ENCODE results near the gene KSR1.

Gene KSR1

DNA sequence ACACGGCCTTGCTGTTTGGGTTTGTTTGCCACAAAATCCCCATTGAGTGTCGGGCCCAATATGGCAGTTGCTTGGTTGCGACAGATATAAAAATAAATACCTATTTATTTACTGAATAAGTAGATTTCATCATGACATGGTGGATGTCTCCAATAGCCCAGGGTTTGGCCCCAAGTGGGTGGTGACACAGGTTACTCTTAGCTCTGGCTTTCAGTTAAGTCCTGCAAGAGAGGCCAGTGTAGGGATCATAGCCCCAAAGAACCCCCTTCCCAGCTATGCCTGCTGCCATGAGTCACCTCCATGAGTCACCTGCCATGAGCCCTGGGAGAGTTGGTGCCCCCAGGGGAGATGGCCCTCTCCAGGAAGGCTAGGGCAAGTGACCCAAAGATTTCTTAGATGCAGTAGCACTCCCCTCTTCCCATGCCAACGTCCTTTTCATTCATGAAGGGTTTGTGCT lies 96.1 kb downstream of the KSR1 start:
- no peak overlapping the region for H3K9ac ChIP-seq (ENCODE audit: low read length)
- no peaks in the 10 kb centered on the region for H3K36me3 ChIP-seq (ENCODE audit: control insufficient read depth, insufficient read depth, low read length, severe bottlenecking)
- H3K27me3 ChIP-seq (replicated peaks; ENCODE audit: control insufficient read depth, insufficient read depth, low read length) = no peaks in the 10 kb centered on the region
- peak; percentile 45 for DNase-seq (ENCODE audit: low read depth)
- peak overlapping the region; percentile 37 for H3K4me3 ChIP-seq (ENCODE audit: low read length)
- no peaks in the 10 kb centered on the region for H3K9me3 ChIP-seq (ENCODE audit: control insufficient read depth, low read length)
- peaks cover 54% of the 10 kb centered on the region for H3K4me1 ChIP-seq (ENCODE audit: control insufficient read depth, insufficient read depth, low read length)

DNA sequence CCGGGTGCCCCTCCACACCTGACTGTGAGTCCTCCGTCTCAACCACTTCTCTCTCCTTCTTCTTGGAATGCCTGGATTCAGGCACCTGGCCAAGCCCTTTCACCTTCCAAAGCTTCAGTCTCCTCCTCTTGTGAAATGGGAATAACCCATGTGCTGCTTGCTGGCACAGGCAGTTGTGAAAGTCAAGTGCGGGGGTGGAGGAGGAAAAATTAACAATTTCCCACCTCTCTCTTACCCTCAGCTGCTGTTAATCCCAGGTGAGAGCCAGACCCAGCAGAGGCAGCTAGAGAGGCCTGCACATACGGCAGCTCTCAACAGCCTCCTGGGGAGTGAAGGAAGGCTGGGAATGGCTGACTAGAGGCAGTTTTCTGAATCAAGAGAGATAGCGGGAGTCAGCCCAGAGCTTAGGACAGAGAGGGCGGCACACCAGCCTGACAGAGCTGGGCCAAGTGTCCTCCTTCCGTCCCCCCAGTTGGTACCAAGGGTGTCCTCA lies 96.8 kb downstream of the KSR1 start:
- H3K4me3 ChIP-seq (ENCODE audit: low read length) = peak overlapping the region; percentile 37
- DNase-seq (ENCODE audit: low read depth) = no peak
- peak overlapping the region; percentile 30 for H3K9ac ChIP-seq (ENCODE audit: low read length)
- no peaks in the 10 kb centered on the region for H3K9me3 ChIP-seq (ENCODE audit: control insufficient read depth, low read length)
- no peaks in the 10 kb centered on the region for H3K36me3 ChIP-seq (ENCODE audit: control insufficient read depth, insufficient read depth, low read length, severe bottlenecking)
- no peaks in the 10 kb centered on the region for H3K27me3 ChIP-seq (replicated peaks; ENCODE audit: control insufficient read depth, insufficient read depth, low read length)
- peaks cover 54% of the 10 kb centered on the region for H3K4me1 ChIP-seq (ENCODE audit: control insufficient read depth, insufficient read depth, low read length)

DNA sequence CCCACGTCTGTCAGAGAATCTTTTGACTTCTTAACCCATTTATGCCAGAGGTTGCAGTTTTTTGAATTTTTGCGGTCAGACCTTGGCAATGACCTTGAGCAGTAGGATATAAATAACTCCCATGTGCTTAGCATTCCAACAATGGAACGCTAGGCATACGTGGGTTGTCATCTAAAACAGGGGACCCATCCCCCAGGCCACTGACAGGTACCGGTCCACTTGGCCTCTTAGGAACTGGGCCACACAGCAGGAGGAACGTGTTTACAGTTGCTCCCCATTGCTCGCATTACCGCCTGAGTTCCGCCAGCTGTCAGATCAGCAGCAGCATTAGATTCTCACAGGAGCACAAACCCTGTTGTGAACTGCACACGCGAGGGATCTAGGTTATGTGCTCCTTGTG lies 97.9 kb downstream of the KSR1 start:
- no peaks in the 10 kb centered on the region for H3K27me3 ChIP-seq (replicated peaks; ENCODE audit: control insufficient read depth, insufficient read depth, low read length)
- peak; percentile 53 for DNase-seq (ENCODE audit: low read depth)
- H3K9ac ChIP-seq (ENCODE audit: low read length) = peak overlapping the region; percentile 30
- no peaks in the 10 kb centered on the region for H3K36me3 ChIP-seq (ENCODE audit: control insufficient read depth, insufficient read depth, low read length, severe bottlenecking)
- no peak overlapping the region for H3K4me3 ChIP-seq (ENCODE audit: low read length)
- H3K4me1 ChIP-seq (ENCODE audit: control insufficient read depth, insufficient read depth, low read length) = peaks cover 56% of the 10 kb centered on the region
- H3K9me3 ChIP-seq (ENCODE audit: control insufficient read depth, low read length) = no peaks in the 10 kb centered on the region

DNA sequence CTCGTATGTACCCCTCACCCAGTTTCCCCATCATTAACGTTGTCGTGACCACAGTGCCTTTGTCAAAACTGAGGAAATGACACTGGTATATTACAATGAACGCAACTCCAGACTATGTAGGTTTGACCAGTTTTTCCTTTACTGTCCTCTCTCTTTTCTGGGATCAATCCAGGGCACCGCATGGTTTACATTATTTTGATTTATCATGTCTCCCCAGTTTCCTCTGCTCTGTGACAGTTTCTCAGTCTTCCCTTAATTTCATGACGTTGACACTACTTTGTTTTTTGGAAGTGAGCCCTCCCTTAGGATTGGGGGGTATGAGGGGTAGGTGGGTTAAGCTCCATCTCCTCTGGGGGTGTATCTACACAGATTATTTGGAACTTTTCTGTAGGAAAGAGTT lies 98.7 kb downstream of the KSR1 start:
- Histone ChIP-seq H3K4me3 (ENCODE audit: low read length) (no peak overlapping the region), H3K9ac (ENCODE audit: low read length) (no peak overlapping the region), H3K27me3 (replicated peaks; ENCODE audit: control insufficient read depth, insufficient read depth, low read length) (no peaks in the 10 kb centered on the region), H3K36me3 (ENCODE audit: control insufficient read depth, insufficient read depth, low read length, severe bottlenecking) (no peaks in the 10 kb centered on the region), H3K4me1 (ENCODE audit: control insufficient read depth, insufficient read depth, low read length) (peaks cover 56% of the 10 kb centered on the region), H3K9me3 (ENCODE audit: control insufficient read depth, low read length) (no peaks in the 10 kb centered on the region)
- DNase-seq (ENCODE audit: low read depth) = no peak

DNA sequence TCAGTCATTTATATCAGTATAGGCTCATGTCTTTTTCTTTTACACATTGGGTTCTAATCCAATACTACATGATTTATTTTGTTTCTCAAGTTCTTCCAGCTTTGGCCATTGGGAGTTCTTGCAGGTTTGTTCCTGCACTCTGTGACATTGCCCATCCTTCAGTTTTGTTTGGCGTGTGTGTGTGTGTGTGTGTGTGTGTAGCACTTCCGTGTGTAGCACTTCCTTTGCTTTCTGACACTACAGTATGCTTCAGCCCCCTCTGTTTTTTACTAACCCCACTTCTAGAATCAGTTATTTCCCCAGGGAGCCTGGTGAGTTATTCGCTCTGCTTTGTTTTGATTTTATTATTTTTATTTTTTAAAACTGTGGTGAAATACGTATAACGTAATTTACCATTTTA lies 99.1 kb downstream of the KSR1 start:
- Histone ChIP-seq H3K9me3 (ENCODE audit: control insufficient read depth, low read length) (no peaks in the 10 kb centered on the region), H3K4me1 (ENCODE audit: control insufficient read depth, insufficient read depth, low read length) (peaks cover 56% of the 10 kb centered on the region), H3K36me3 (ENCODE audit: control insufficient read depth, insufficient read depth, low read length, severe bottlenecking) (no peaks in the 10 kb centered on the region), H3K4me3 (ENCODE audit: low read length) (no peak overlapping the region), H3K9ac (ENCODE audit: low read length) (no peak overlapping the region), H3K27me3 (replicated peaks; ENCODE audit: control insufficient read depth, insufficient read depth, low read length) (no peaks in the 10 kb centered on the region)
- no peak for DNase-seq (ENCODE audit: low read depth)

DNA sequence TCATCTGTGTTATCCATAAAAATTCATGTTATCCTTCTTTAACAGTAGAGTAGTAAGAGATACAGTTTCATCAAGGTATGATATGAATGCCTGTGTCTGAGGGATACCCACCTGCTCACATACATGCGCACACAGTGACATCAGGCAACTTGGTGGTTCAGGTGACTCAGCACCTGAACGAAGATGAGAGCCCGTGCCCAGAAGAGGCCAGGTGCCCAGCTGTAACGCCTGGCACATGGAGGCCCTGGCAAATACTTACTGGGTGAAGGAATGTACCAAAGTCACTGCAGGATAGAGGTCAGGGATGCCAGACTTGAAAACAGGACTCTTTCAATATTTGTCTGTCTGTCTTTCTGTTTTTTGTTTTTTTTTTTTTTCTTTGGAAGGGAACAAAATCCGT lies 102.1 kb downstream of the KSR1 start:
- Histone ChIP-seq H3K4me1 (ENCODE audit: control insufficient read depth, insufficient read depth, low read length) (peaks cover 43% of the 10 kb centered on the region), H3K36me3 (ENCODE audit: control insufficient read depth, insufficient read depth, low read length, severe bottlenecking) (no peaks in the 10 kb centered on the region), H3K4me3 (ENCODE audit: low read length) (no peak overlapping the region), H3K9me3 (ENCODE audit: control insufficient read depth, low read length) (no peaks in the 10 kb centered on the region), H3K9ac (ENCODE audit: low read length) (no peak overlapping the region), H3K27me3 (replicated peaks; ENCODE audit: control insufficient read depth, insufficient read depth, low read length) (no peaks in the 10 kb centered on the region)
- no peak for DNase-seq (ENCODE audit: low read depth)

DNA sequence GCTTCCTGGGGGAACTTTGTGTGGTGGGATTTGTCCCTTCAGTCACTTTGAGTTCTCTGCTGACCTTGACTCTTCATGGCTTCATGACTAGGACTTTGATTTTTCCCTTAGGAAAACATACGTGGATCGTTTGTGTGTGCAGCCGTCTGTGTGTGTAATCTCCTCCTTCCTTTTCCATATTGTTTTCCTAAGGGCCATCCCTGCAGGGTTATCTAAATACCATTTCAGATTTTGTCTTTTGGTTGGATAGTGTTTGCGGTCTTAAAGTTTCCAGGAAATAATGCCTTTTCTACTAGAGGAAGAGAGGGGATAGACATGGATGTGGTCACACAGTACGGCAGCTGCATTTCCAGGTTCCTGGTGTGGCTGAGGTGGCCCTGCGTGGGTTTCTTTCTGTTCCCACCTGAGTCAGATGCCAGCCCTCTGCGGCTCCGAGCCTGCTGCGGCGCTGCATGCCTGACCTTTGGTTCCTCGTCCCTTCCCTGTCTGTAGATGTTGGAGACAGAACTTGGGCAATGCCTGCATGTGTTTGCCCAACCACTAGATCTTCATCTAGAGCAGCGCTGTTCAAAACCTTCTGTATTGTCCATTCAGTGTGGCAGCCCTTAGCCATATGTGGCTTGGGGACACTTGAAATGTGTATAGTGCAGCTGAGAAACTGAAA lies 102.7 kb downstream of the KSR1 start:
- Histone ChIP-seq H3K9ac (ENCODE audit: low read length) (peak overlapping the region; percentile 72), H3K36me3 (ENCODE audit: control insufficient read depth, insufficient read depth, low read length, severe bottlenecking) (no peaks in the 10 kb centered on the region), H3K4me1 (ENCODE audit: control insufficient read depth, insufficient read depth, low read length) (peaks cover 37% of the 10 kb centered on the region), H3K4me3 (ENCODE audit: low read length) (peak overlapping the region; percentile 74), H3K9me3 (ENCODE audit: control insufficient read depth, low read length) (no peaks in the 10 kb centered on the region), H3K27me3 (replicated peaks; ENCODE audit: control insufficient read depth, insufficient read depth, low read length) (no peaks in the 10 kb centered on the region)
- no peak for DNase-seq (ENCODE audit: low read depth)

DNA sequence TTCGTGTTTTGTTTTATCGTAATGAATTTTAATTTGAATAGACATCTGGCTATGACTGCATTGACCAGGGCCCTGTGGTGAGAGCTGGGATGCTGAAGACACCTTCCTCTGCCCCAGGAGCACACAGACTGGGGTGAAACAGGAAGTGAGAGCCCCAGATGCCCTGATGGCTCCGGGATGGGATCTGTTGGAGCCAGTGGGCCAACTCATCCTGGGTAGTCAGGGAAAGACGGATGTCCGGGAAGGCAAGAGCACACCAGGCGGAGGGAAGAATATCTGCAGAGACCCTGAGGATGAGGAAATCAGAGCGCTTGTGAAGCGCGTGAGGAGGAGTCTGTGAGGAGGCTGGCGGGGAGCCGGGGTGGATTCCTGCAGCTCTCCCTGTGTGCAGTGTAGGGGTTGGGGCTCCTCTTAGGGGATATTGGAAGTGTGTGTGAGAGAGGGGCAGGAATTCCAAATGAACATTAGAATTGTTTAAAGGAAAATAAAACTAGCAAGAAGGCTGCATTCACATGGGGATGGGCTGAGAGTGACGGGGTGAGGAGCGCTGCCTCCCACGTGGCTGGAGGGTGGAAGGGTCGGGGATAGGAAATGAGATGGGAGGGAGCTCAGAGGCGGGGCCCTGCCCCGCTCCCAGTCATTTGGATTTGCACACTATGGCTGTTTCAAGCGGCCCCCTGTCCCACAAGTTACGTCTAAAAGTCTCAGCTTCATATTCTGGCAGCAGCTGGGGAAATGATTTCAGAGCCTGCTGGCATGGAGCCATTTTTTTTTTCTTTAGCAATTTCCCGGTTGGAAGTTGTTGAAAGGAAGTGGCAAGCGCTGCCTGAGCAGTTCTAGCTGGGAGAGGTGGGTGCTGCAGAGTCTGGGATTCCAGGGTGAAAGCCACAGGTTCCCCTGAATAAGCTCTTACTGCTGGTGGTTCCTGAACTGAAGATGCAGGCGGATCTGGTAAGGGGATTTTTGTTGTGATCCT lies 103.5 kb downstream of the KSR1 start:
- peak; percentile 85 for DNase-seq (ENCODE audit: low read depth)
- H3K9me3 ChIP-seq (ENCODE audit: control insufficient read depth, low read length) = no peaks in the 10 kb centered on the region
- peaks cover 31% of the 10 kb centered on the region for H3K4me1 ChIP-seq (ENCODE audit: control insufficient read depth, insufficient read depth, low read length)
- H3K27me3 ChIP-seq (replicated peaks; ENCODE audit: control insufficient read depth, insufficient read depth, low read length) = no peaks in the 10 kb centered on the region
- H3K4me3 ChIP-seq (ENCODE audit: low read length) = peak overlapping the region; percentile 74
- H3K9ac ChIP-seq (ENCODE audit: low read length) = peak overlapping the region; percentile 72
- H3K36me3 ChIP-seq (ENCODE audit: control insufficient read depth, insufficient read depth, low read length, severe bottlenecking) = no peaks in the 10 kb centered on the region

DNA sequence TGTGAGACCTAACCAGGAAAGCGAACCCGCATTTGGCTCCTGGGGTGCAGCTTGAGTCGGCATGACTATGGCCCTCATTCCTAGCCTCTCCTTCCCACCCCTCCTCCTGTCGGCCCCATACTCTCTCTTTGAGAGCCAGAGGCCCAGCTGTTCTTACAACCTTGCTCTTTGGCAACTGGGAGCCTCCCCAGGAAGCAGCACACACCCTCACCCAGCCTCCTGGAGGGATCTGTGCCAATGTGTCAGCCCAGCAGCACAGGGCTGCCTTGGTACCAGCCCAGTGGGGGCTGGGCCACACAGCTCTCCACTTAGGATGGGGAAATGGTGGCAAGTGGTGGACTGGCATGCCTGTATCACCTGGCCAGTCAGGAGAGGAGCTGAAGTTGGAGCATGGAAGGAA lies 104.4 kb downstream of the KSR1 start:
- Histone ChIP-seq H3K9ac (ENCODE audit: low read length) (peak overlapping the region; percentile 72), H3K36me3 (ENCODE audit: control insufficient read depth, insufficient read depth, low read length, severe bottlenecking) (no peaks in the 10 kb centered on the region), H3K4me1 (ENCODE audit: control insufficient read depth, insufficient read depth, low read length) (peaks cover 24% of the 10 kb centered on the region), H3K4me3 (ENCODE audit: low read length) (peak overlapping the region; percentile 74), H3K27me3 (replicated peaks; ENCODE audit: control insufficient read depth, insufficient read depth, low read length) (no peaks in the 10 kb centered on the region), H3K9me3 (ENCODE audit: control insufficient read depth, low read length) (no peaks in the 10 kb centered on the region)
- DNase-seq (ENCODE audit: low read depth) = no peak

DNA sequence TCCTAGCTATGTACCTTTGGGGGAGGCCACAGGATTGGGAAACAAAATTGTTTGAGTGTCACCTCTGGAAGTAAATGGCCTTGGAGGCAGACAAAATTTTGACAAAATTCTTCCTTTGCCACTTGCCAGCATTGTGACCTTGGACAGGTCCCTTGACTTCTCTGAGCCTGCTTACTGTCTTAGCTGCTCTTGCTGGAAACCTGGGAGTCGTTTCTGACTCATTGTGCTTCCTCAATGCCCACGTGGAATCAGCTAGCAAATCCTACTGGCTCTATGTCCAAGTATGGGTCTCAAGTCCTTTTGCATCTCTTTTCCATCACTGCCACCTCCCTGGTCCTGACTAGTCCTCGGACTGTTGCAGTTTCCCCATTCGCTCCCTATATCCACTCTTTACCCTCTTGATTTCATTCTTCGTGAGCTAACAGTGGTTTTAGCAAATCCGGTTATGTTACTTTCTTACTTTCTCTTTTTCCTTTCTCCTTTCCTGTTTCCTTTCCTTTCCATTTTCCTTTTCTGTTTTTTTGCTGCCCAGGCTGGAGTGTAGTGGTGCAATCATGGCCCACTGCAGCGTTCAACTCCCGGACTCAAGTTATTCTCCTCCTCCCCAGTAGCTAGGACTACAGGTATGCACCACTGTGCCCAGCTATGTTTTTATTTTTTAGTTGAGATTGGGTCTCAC lies 106.7 kb downstream of the KSR1 start:
- peaks cover 24% of the 10 kb centered on the region for H3K4me1 ChIP-seq (ENCODE audit: control insufficient read depth, insufficient read depth, low read length)

DNA sequence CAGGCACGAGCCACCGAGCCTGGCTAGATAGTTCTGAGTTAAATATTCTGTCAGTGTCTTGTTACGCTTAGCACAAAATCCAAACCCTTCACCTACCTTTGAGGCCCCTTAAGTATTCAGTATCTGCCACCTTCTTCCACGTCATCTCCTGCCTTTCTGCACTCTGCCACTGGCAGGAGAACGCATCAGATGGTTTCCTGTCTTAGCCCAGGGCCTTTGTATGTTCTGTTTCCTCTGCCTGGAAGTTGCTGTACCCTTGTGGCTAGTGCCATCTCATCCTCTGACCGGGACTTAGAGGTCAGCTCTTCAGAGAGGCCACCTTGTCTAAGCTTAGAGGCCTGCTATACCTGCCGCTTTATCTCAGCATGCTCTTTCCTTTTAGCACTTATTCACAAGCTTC lies 107.3 kb downstream of the KSR1 start:
- Histone ChIP-seq H3K9me3 (ENCODE audit: control insufficient read depth, low read length) (no peaks in the 10 kb centered on the region), H3K4me3 (ENCODE audit: low read length) (no peak overlapping the region), H3K4me1 (ENCODE audit: control insufficient read depth, insufficient read depth, low read length) (peaks cover 24% of the 10 kb centered on the region), H3K27me3 (replicated peaks; ENCODE audit: control insufficient read depth, insufficient read depth, low read length) (no peaks in the 10 kb centered on the region), H3K36me3 (ENCODE audit: control insufficient read depth, insufficient read depth, low read length, severe bottlenecking) (no peaks in the 10 kb centered on the region), H3K9ac (ENCODE audit: low read length) (no peak overlapping the region)
- no peak for DNase-seq (ENCODE audit: low read depth)

More for the DNA sequence above, 106.7 kb downstream of the KSR1 start:
- DNase-seq (ENCODE audit: low read depth) = no peak
- Histone ChIP-seq H3K4me3 (ENCODE audit: low read length) (no peak overlapping the region), H3K27me3 (replicated peaks; ENCODE audit: control insufficient read depth, insufficient read depth, low read length) (no peaks in the 10 kb centered on the region), H3K9ac (ENCODE audit: low read length) (no peak overlapping the region), H3K36me3 (ENCODE audit: control insufficient read depth, insufficient read depth, low read length, severe bottlenecking) (no peaks in the 10 kb centered on the region), H3K9me3 (ENCODE audit: control insufficient read depth, low read length) (no peaks in the 10 kb centered on the region)

Measured in adipocyte (in vitro differentiated cells).